ENCODE measurements around the gene FRMPD4. TPM values are rescaled to one million over a fixed set of nuclear protein-coding genes. Genes with fewer than 3 reads are reported as not detected.
"Not testable (repeated sequence)": the region's sequence is repeated elsewhere in the genome, so short reads cannot be mapped to it uniquely, and the experiment has no call there.

FRMPD4 gene
- total RNA-seq, 1 donor from 2014 or later: 0.29 TPM

DNA sequence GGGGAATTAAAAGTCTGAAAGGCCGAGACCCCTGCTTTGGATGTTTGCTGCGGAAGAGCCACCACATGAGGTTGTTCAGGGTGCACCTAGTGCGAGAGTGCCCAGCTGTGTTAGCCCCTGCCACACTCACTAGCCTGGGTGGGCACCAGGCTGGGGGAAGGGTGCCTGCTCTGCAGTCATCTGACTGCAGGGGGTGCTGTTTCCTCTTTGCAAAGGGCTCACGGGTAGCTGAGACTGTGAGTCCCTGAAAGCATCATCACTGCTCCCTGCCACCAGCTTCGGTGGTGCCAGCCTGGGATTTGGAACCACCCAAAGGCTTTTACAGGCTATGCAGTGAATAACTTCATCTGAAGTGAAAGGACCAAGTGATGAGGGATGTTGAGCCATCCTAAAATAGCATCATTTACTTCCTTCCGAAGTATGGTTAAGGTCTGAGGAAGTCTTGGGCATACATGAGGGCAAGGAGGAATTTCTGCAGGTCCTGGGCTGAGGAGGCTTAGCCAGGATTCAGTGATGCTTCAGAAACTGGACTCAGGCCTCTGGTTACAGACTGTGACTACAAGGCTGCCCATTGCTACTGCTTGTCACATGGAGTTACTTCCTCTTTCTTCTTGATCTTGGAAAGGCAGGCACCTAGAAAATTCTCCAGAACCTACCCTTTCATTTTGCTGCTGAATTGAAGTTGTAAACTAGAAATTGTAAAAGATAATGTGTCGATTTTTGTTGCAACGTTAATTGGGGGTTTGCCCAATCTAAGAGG lies 359.7 kb downstream of the FRMPD4 start:
- Histone ChIP-seq H3K27ac (no peak overlapping the region), H3K4me3 (no peak overlapping the region), H3K4me1 (no peaks in the 10 kb centered on the region), H3K27me3 (no peaks in the 10 kb centered on the region), H3K36me3 (no peaks in the 10 kb centered on the region), H3K9me3 (no peaks in the 10 kb centered on the region)
- intact Hi-C loops (cut with DNase I): no loop called here
- ATAC-seq (no peak), DNase-seq (no peak)
- TF ChIP-seq, protein P1, sequence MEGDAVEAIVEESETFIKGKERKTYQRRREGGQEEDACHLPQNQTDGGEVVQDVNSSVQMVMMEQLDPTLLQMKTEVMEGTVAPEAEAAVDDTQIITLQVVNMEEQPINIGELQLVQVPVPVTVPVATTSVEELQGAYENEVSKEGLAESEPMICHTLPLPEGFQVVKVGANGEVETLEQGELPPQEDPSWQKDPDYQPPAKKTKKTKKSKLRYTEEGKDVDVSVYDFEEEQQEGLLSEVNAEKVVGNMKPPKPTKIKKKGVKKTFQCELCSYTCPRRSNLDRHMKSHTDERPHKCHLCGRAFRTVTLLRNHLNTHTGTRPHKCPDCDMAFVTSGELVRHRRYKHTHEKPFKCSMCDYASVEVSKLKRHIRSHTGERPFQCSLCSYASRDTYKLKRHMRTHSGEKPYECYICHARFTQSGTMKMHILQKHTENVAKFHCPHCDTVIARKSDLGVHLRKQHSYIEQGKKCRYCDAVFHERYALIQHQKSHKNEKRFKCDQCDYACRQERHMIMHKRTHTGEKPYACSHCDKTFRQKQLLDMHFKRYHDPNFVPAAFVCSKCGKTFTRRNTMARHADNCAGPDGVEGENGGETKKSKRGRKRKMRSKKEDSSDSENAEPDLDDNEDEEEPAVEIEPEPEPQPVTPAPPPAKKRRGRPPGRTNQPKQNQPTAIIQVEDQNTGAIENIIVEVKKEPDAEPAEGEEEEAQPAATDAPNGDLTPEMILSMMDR (IDR thresholded peaks at IDR 0.05): no peak

GRCh38 chrX:12505127-12505526 lies 366.9 kb downstream of the FRMPD4 start:
- H3K36me3 ChIP-seq: no peaks in the 10 kb centered on the region
- no peak for ATAC-seq
- H3K4me1 ChIP-seq: no peaks in the 10 kb centered on the region
- intact Hi-C loops (cut with DNase I): no loop called here
- H3K27me3 ChIP-seq: no peaks in the 10 kb centered on the region
- H3K27ac ChIP-seq: no peak overlapping the region
- no peaks in the 10 kb centered on the region for H3K9me3 ChIP-seq
- TF ChIP-seq, protein P1 (IDR thresholded peaks at IDR 0.05): no peak
- no peak for DNase-seq
- no peak overlapping the region for H3K4me3 ChIP-seq

DNA sequence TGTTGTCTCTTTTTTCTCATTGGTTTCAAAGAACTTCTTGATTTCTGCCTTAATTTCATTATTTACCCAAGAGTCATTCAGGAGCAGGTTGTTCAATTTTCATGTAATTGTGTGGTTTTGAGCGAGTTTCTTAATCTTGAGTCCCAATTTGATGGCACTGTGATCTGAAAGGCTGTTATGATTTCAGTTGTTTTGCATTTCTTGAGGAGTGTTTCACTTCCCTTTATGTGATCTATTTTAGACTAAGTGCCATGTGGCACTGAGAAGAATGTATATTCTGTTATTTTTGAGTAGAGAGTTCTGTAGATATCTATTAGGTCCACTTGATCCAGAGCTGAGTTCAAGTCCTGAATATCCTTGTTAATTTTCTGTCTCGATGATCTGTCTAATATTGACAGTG lies 377.1 kb downstream of the FRMPD4 start:
- DNase-seq; H3K4me1 ChIP-seq; H3K9me3 ChIP-seq; H3K4me3 ChIP-seq; intact Hi-C loops (cut with DNase I); ATAC-seq; H3K27me3 ChIP-seq; H3K36me3 ChIP-seq; H3K27ac ChIP-seq: not testable (repeated sequence)

DNA sequence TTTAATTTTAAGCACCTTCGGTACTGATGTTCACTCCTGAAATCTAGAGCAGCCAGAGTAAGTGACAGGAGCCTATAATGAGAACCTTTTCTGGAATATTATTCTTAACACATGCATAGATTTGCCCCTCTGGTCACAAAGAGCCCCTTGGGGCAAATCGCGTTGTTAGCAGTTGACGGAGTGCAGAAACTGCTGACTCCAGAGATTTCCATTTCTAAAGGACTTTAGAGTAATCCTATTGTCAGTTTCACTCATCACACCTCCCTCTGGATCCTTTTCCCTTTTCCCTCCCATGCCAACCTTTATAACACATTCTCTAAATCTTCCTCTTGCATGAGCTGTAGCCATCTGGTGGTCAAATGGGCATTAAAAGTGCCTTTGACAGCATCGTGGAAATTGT lies 388.0 kb downstream of the FRMPD4 start:
- intact Hi-C loops (cut with DNase I): no loop called here
- Histone ChIP-seq H3K36me3 (no peaks in the 10 kb centered on the region), H3K4me3 (no peak overlapping the region), H3K4me1 (no peaks in the 10 kb centered on the region), H3K27ac (no peak overlapping the region), H3K9me3 (no peaks in the 10 kb centered on the region), H3K27me3 (no peaks in the 10 kb centered on the region)
- ATAC-seq: no peak
- TF ChIP-seq, protein P1 (IDR thresholded peaks at IDR 0.05): no peak
- DNase-seq: no peak

DNA sequence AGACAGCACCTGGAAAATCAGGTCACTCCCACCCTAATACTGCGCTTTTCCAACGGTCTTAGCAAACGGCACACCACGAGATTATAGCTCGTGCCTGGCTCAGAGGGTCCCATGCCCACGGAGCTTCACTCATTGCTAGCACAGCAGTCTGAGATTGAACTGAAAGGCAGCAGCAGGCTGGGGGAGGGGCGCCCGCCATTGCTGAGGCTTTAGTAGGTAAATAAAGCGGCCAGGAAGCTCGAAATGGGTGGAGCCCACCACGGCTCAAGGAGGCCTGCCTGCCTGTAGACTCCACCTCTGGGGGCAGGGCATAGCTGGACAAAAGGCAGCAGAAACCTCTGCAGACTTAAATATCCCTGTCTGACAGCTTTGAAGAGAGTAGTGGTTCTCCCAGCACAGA lies 399.8 kb downstream of the FRMPD4 start:
- H3K27me3 ChIP-seq; H3K9me3 ChIP-seq; H3K27ac ChIP-seq; H3K36me3 ChIP-seq; ATAC-seq; intact Hi-C loops (cut with DNase I); H3K4me3 ChIP-seq; DNase-seq; H3K4me1 ChIP-seq: not testable (repeated sequence)

DNA sequence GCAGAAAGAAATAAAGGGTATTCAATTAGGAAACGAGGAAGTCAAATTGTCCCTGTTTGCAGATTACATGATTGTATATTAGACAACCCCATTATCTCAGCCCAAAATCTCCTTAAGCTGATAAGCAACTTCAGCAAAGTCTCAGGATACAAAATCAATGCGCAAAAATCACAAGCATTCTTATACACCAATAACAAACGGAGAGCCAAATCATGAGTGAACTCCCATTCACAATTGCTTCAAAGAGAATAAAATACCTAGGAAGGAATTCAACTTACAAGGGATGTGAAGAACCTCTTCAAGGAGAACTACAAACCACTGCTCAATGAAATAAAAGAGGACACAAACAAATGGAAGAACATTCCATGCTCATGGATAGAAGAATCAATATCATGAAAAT lies 404.0 kb downstream of the FRMPD4 start:
- H3K9me3 ChIP-seq; H3K4me1 ChIP-seq; H3K4me3 ChIP-seq; ATAC-seq; intact Hi-C loops (cut with DNase I); H3K27ac ChIP-seq; H3K36me3 ChIP-seq; DNase-seq; H3K27me3 ChIP-seq: not testable (repeated sequence)

DNA sequence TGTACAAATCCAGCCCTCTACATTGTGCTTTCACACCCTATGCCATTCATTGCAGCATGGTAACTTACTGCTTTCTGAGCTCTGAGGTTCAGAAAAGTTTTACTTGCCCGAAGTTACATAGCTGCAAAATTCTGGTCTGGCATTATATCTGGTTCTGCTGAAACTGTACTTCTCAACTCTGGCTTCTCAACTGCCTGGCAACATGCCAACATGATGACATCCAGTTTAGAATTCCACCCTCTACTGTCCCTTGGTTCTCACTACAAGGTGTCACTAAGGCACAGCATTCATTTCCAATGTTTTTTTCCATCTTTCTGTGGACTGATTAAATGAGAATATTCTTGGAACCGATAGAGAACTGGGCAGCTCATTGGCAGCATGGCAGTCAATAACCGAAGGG lies 410.1 kb downstream of the FRMPD4 start:
- intact Hi-C loops (cut with DNase I): no loop called here
- ATAC-seq (no peak), DNase-seq (no peak)
- TF ChIP-seq, protein P1 (IDR thresholded peaks at IDR 0.05): no peak
- no peak overlapping the region for H3K4me3 ChIP-seq
- H3K4me1 ChIP-seq: no peaks in the 10 kb centered on the region
- H3K36me3 ChIP-seq: no peaks in the 10 kb centered on the region
- no peaks in the 10 kb centered on the region for H3K27me3 ChIP-seq
- no peak overlapping the region for H3K27ac ChIP-seq
- H3K9me3 ChIP-seq: no peaks in the 10 kb centered on the region

Measured in upper lobe of right lung (tissue), 1 donor.